Epithelial cell of proximal tubule (primary cell): ENCODE results near the gene IPO8. TPM values are rescaled to one million over a fixed set of nuclear protein-coding genes. Genes with fewer than 3 reads are reported as not detected.
"Not testable (repeated sequence)": the region's sequence is repeated elsewhere in the genome, so short reads cannot be mapped to it uniquely, and the experiment has no call there.

ENCODE experiments used
- DNase-seq: peaks from one replicate; pipeline ENCODE4 v3.0.0-alpha.2; 2011; ENCODE audit warnings: low read depth
- H3K4me3 ChIP-seq: 2 replicates; pipeline ENCODE4 v1.5.1; 2011; ENCODE audit warnings: low read depth, mild to moderate bottlenecking, low read length
- CTCF ChIP-seq: conservative IDR thresholded peaks from 2 replicates; pipeline ENCODE4 v1.5.1; 2012; ENCODE audit warnings: low read depth, mild to moderate bottlenecking, low read length
- total RNA-seq: library from RNA; depleted of rRNA; stranded (reverse); fragments of >200 nt; gene quantifications from 2 replicates; pipeline ENCODE4 v1.2.3, GENCODE V29; 2015

IPO8 gene
- total RNA-seq, 1 donor from 2014 or later, result 12.5 TPM

GRCh38 chr12:30630076-30630978 is 65.3 kb downstream of the IPO8 start:
- no peak for TF ChIP-seq CTCF
- H3K4me3 ChIP-seq, result no peak overlapping the region
- no peak for DNase-seq

GRCh38 chr12:30626847-30627246 is 68.8 kb downstream of the IPO8 start:
- H3K4me3 ChIP-seq, result no peak overlapping the region
- no peak for DNase-seq
- TF ChIP-seq CTCF, result no peak

- no peak for DNase-seq
- no peak overlapping the region for H3K4me3 ChIP-seq
- TF ChIP-seq CTCF, result no peak
These were observed 71.7 kb downstream of the IPO8 start for GRCh38 chr12:30624009-30624408.

GRCh38 chr12:30622509-30622908 is 73.2 kb downstream of the IPO8 start:
- peak; percentile 23 for DNase-seq
- TF ChIP-seq CTCF, result no peak
- H3K4me3 ChIP-seq, result no peak overlapping the region

DNA sequence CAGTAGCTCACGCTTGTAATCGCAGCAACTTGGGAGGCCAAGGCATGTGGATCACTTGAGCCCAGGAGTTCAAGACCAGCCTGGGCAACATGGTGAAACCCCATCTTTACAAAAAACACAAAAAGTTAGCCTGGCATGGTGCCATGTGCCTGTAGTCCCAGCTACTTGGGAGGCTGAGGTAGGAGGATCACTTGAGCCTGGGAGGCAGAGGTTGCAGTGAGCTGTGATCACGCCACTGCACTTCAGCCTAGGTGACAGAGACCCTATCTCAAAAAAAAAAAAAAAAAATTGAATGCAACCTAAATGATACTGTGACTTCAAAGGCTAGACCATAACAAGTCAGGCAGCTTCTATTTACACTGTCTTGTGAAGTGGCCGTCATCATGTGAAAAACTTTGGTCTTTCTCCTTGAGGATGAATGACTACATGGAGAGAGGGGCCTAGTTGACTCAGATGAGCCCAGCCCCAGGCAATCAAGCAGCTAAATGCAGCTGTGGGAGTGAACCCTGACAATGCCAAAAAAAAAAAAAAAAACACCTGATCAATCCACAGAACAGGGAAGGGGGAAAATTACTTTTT is 73.9 kb downstream of the IPO8 start:
- not testable (repeated sequence) for DNase-seq

DNA sequence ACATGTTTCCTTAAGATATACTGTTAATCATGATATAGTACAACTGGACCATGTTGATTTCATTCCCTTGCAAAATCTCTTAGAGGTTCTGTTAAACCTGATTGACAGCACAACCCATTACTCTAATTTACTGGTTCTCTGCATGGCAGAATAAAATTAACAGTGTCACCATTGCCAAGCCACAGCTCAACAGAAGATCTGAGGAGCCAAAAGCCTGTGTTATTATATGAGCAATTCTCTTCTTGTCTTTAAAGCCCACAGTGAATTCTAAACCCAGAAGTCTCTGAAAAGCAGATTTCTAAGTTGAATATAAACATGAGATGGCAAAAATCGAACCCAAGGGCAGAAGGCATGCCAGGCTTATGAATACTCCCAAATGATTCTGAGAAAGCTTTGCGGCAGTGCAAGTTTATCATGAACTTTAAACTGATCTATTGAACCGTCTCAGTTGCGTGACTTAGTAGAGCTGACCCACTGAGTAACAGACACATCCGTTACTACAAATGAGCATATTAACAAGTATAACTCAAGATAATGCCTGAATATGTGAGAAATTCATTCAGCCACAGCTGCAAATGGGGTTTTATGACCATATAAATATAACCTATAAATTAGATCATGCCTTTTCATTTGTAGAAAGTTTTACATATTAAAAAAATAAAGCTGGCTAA is 78.2 kb downstream of the IPO8 start:
- H3K4me3 ChIP-seq, result no peak overlapping the region
- no peak for DNase-seq
- TF ChIP-seq CTCF, result no peak

More for the DNA sequence above, 73.9 kb downstream of the IPO8 start:
- H3K4me3 ChIP-seq, result not testable (repeated sequence)

DNA sequence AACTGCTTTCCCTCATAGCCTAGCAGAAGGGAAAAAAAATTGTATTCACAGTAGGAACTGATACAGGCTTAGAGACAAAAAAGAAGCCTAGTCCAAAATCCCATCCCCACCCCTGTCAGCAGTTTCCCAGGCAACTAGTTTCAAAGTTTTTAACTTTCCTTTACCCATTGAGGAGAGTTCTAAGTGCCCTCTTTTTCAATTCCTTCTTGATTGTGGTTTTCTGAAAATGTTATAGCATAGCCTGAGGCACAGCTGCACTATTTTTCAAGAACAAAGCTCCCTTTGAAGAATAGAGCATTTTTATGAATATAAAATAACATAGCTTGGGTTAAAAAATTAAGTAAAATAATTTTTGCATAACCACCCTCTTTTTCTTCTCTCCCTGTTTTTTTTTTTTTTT is 81.6 kb downstream of the IPO8 start:
- no peak overlapping the region for H3K4me3 ChIP-seq
- no peak for TF ChIP-seq CTCF
- DNase-seq, result no peak
